Measurements from ENCODE around the gene SCAMP2.

The SCAMP2 gene

GRCh38 chr15:74837482-74838136, 35.6 kb downstream of the SCAMP2 start:
- no peak for DNase-seq

- DNase-seq = no peak
Measured at GRCh38 chr15:74836846-74837245, 36.3 kb downstream of the SCAMP2 start.

- peak; percentile 67 for DNase-seq
Measured at GRCh38 chr15:74835312-74835823, 37.8 kb downstream of the SCAMP2 start.

GRCh38 chr15:74833376-74834107, 39.6 kb downstream of the SCAMP2 start:
- DNase-seq = no peak

- DNase-seq = no peak
Measured at GRCh38 chr15:74832826-74833225, 40.3 kb downstream of the SCAMP2 start.

- no peak for DNase-seq
Measured at GRCh38 chr15:74831813-74832495, 41.2 kb downstream of the SCAMP2 start.

- DNase-seq = no peak
Measured at GRCh38 chr15:74830868-74831267, 42.3 kb downstream of the SCAMP2 start.

GRCh38 chr15:74829991-74830390, 43.2 kb downstream of the SCAMP2 start:
- no peak for DNase-seq

GRCh38 chr15:74829486-74829885, 43.7 kb downstream of the SCAMP2 start:
- no peak for DNase-seq

- DNase-seq = no peak
Measured at GRCh38 chr15:74828835-74829234, 44.3 kb downstream of the SCAMP2 start.

GRCh38 chr15:74827614-74828013, 45.6 kb downstream of the SCAMP2 start:
- no peak for DNase-seq

GRCh38 chr15:74826921-74827320, 46.2 kb downstream of the SCAMP2 start:
- DNase-seq = no peak

GRCh38 chr15:74826364-74826819, 46.8 kb downstream of the SCAMP2 start, which contains the start of gene CPLX3:
CPLX3 (plus strand) TSS chr15:74826627; CDS start chr15:74826704, 77 bp downstream.
- no peak for DNase-seq

GRCh38 chr15:74825866-74826265, 47.3 kb downstream of the SCAMP2 start:
- no peak for DNase-seq

- no peak for DNase-seq
Measured at GRCh38 chr15:74824976-74825375, 48.2 kb downstream of the SCAMP2 start.

GRCh38 chr15:74823324-74823723, 49.8 kb downstream of the SCAMP2 start:
- DNase-seq = no peak

GRCh38 chr15:74822233-74822632, 50.9 kb downstream of the SCAMP2 start:
- DNase-seq = no peak

- no peak for DNase-seq
Measured at GRCh38 chr15:74821790-74822158, 51.4 kb downstream of the SCAMP2 start.

GRCh38 chr15:74821091-74821789, 51.9 kb downstream of the SCAMP2 start:
- DNase-seq = no peak

GRCh38 chr15:74820056-74820455, 53.1 kb downstream of the SCAMP2 start:
- no peak for DNase-seq

GRCh38 chr15:74817370-74817737, 55.8 kb downstream of the SCAMP2 start:
- DNase-seq = no peak

- DNase-seq = no peak
Measured at GRCh38 chr15:74816624-74817369, 56.4 kb downstream of the SCAMP2 start.
